IMR-90 (cell line): ENCODE measurements around the gene HORMAD1. TPM values are rescaled to one million over a fixed set of nuclear protein-coding genes. Genes with fewer than 3 reads are reported as not detected.

Experiments
- ATAC-seq: fragments of 200-7000 bp; cut with Tn5 transposase; 2 replicates; pipeline ENCODE4 v1.9.1; 2020; ENCODE audit warnings: low read depth, mild to moderate bottlenecking, moderate library complexity
- BruUV-seq: library from RNA; stranded (reverse); fragments of 400-500 nt; replicated peaks from 2 replicates; lab custom pipeline; 2021; lab: Mats Ljungman, UMichigan
- CTCF ChIA-PET: fragments of 300-600 bp; formaldehyde crosslinking; extraction: SDS; loops from one replicate; lab custom pipeline; 2021; ENCODE audit warnings: antibody characterized with exemption; lab: Yijun Ruan, JAX
- POLR2A ChIA-PET: fragments of 300-600 bp; sonication (Branson Sonifier 250); formaldehyde crosslinking; loops from one replicate; lab custom pipeline; 2022; ENCODE audit warnings: antibody characterized with exemption; ENCODE audit not compliant: unreplicated experiment; lab: Charles Lee
- DNase-seq: peaks from one replicate; pipeline ENCODE4 v3.0.0; 2013
- H2AFZ ChIP-seq: replicated peaks from 2 replicates; pipeline ENCODE3; 2013; ENCODE audit warnings: low read length, mild to moderate bottlenecking; ENCODE audit not compliant: poor library complexity
- H2AK5ac ChIP-seq: 2 replicates; pipeline ENCODE4 v1.6.1; 2013; ENCODE audit warnings: low read depth, low read length, inconsistent platforms
- H2AK9ac ChIP-seq: replicated peaks from 2 replicates; pipeline ENCODE3; 2013; ENCODE audit warnings: mild to moderate bottlenecking, low read depth, low read length, moderate library complexity; ENCODE audit not compliant: poor library complexity
- H2BK120ac ChIP-seq: 2 replicates; pipeline ENCODE4 v1.6.1; 2013; ENCODE audit warnings: low read depth, low read length, inconsistent platforms
- H2BK15ac ChIP-seq: 3 replicates; pipeline ENCODE4 v1.6.1; 2013; ENCODE audit warnings: low read depth, low read length, inconsistent platforms
- H2BK20ac ChIP-seq: 2 replicates; pipeline ENCODE4 v1.6.1; 2013; ENCODE audit warnings: low read depth, mild to moderate bottlenecking, inconsistent platforms, low read length, moderate library complexity
- H2BK5ac ChIP-seq: 2 replicates; pipeline ENCODE4 v1.6.1; 2013; ENCODE audit warnings: mild to moderate bottlenecking, low read depth, low read length, inconsistent platforms; ENCODE audit not compliant: poor library complexity, severe bottlenecking
- H3K14ac ChIP-seq: replicated peaks from 2 replicates; pipeline ENCODE4 v1.6.1; 2013; ENCODE audit warnings: low read depth, low read length, inconsistent platforms
- H3K18ac ChIP-seq: 2 replicates; pipeline ENCODE4 v1.6.1; 2013; ENCODE audit warnings: low read depth, low read length, control low read depth
- H3K23ac ChIP-seq: 2 replicates; pipeline ENCODE4 v1.6.1; 2013; ENCODE audit warnings: low read depth, low read length, inconsistent platforms
- H3K27ac ChIP-seq: 2 replicates; pipeline ENCODE4 v1.5.1; 2013; ENCODE audit warnings: mild to moderate bottlenecking, control low read depth, low read length; ENCODE audit not compliant: insufficient read depth
- H3K27me3 ChIP-seq: 2 replicates; pipeline ENCODE4 v1.6.1; 2013; ENCODE audit warnings: low read length; ENCODE audit not compliant: control insufficient read depth, insufficient read depth
- H3K36me3 ChIP-seq: 2 replicates; pipeline ENCODE4 v1.6.1; 2013; ENCODE audit warnings: low read length, mixed read lengths; ENCODE audit not compliant: control insufficient read depth, insufficient read depth
- H3K4ac ChIP-seq: 2 replicates; pipeline ENCODE4 v1.6.1; 2013; ENCODE audit warnings: low read depth, low read length, inconsistent platforms
- H3K4me1 ChIP-seq: 2 replicates; pipeline ENCODE4 v1.6.1; 2013; ENCODE audit warnings: low read length, mixed read lengths; ENCODE audit not compliant: control insufficient read depth, insufficient read depth
- H3K4me2 ChIP-seq: 2 replicates; pipeline ENCODE4 v1.6.1; 2013; ENCODE audit warnings: low read depth, mild to moderate bottlenecking, control low read depth, low read length, moderate library complexity
- H3K4me3 ChIP-seq: 2 replicates; pipeline ENCODE4 v1.5.1; 2013; ENCODE audit warnings: low read depth, mild to moderate bottlenecking, control low read depth, low read length, moderate library complexity; ENCODE audit not compliant: insufficient read depth
- H3K56ac ChIP-seq: 2 replicates; pipeline ENCODE4 v1.6.1; 2013; ENCODE audit warnings: low read length, inconsistent platforms; ENCODE audit not compliant: insufficient read depth; ENCODE audit errors: extremely low read depth
- H3K79me1 ChIP-seq, 2 experiments: 2 replicates each; pipeline ENCODE4 v1.6.1; 2013; ENCODE audit warnings: low read length in 2 of 2, inconsistent platforms in 1 of 2, low read depth in 1 of 2
- H3K9ac ChIP-seq: 2 replicates; pipeline ENCODE4 v1.6.1; 2013; ENCODE audit warnings: low read depth, low read length, control low read depth
- H3K9me1 ChIP-seq: 2 replicates; pipeline ENCODE4 v1.6.1; 2013; ENCODE audit warnings: low read length, inconsistent platforms; ENCODE audit not compliant: insufficient read depth
- H3K9me3 ChIP-seq: 2 replicates; pipeline ENCODE4 v1.6.1; 2013; ENCODE audit warnings: low read length; ENCODE audit not compliant: control insufficient read depth, insufficient read depth
- H4K20me1 ChIP-seq: 2 replicates; pipeline ENCODE4 v1.6.1; 2013; ENCODE audit warnings: low read length, inconsistent platforms; ENCODE audit not compliant: insufficient read depth
- H4K5ac ChIP-seq: 2 replicates; pipeline ENCODE4 v1.6.1; 2013; ENCODE audit warnings: mild to moderate bottlenecking, low read depth, low read length, control low read depth
- H4K8ac ChIP-seq, 2 experiments: 2 replicates each; pipeline ENCODE4 v1.6.1; 2013; ENCODE audit warnings: low read depth in 2 of 2, low read length in 2 of 2, control low read depth in 1 of 2, inconsistent platforms in 1 of 2
- H4K91ac ChIP-seq: 2 replicates; pipeline ENCODE4 v1.6.1; 2013; ENCODE audit warnings: low read depth, low read length, inconsistent platforms; ENCODE audit not compliant: insufficient read depth
- CEBPB ChIP-seq: IDR thresholded peaks from 2 replicates; pipeline ENCODE4 v1.6.1; 2012; ENCODE audit warnings: low read depth, low read length, improper control_type of control experiment
- MAFK ChIP-seq: IDR thresholded peaks from 2 replicates; pipeline ENCODE4 v1.6.1; 2012; ENCODE audit warnings: low read depth, low read length, improper control_type of control experiment
- MAZ ChIP-seq: IDR thresholded peaks from 2 replicates; pipeline ENCODE4 v1.6.1; 2012; ENCODE audit warnings: low read depth, mild to moderate bottlenecking, low read length, improper control_type of control experiment, moderate library complexity, borderline replicate concordance
- MXI1 ChIP-seq: IDR thresholded peaks from 2 replicates; pipeline ENCODE4 v1.6.1; 2012; ENCODE audit warnings: low read depth, mild to moderate bottlenecking, low read length, moderate library complexity, borderline replicate concordance
- POLR2A ChIP-seq: IDR thresholded peaks from 2 replicates; pipeline ENCODE4 v1.6.1; 2012; ENCODE audit warnings: mild to moderate bottlenecking, low read depth, low read length
- RCOR1 ChIP-seq: IDR thresholded peaks from 2 replicates; pipeline ENCODE4 v1.6.1; 2012; ENCODE audit warnings: mild to moderate bottlenecking, low read length, improper control_type of control experiment; ENCODE audit not compliant: insufficient replicate concordance
- WGBS, 2 experiments: methylation state at CpG; one replicate each; pipeline versions ENCODE4 v1.1.5 to v1.1.7; 2013; ENCODE audit warnings: missing lambda C conversion rate in 2 of 2; ENCODE audit not compliant: insufficient read length in 1 of 2; ENCODE audit errors: extremely low coverage in 2 of 2; 5-methylcytosine and 5-hydroxymethylcytosine counted together
- dilution Hi-C: fragments of 300-500 bp; cut with HindIII; formaldehyde crosslinking; loops from one replicate; pipeline ENCODE4 v1.14.3; 2018; ENCODE audit warnings: low sequenced_read_pairs; ENCODE audit not compliant: unreplicated experiment
- in situ Hi-C: fragments of 300-500 bp; cut with MboI; formaldehyde crosslinking; loops from 3 replicates; pipeline ENCODE4 v1.14.3; 2019; ENCODE audit warnings: low sequenced_read_pairs, inconsistent platforms, mixed read lengths
- intact Hi-C: fragments of 100-400 bp; cut with micrococcal nuclease; formaldehyde crosslinking; loops from 2 replicates; pipeline ENCODE4 v1.10.0; 2022
- polyA plus RNA-seq, 3 experiments: library from polyadenylated mRNA; depleted of rRNA; stranded (reverse); fragments of >200 nt; gene quantifications; 2 replicates each; pipeline ENCODE4 v1.2.3, GENCODE V29; 2012; ENCODE audit warnings: low replicate concordance in 1 of 3
- total RNA-seq: library from RNA; depleted of rRNA; stranded (reverse); fragments of >200 nt; gene quantifications from 2 replicates; pipeline ENCODE4 v1.2.3, GENCODE V29; 2012

The HORMAD1 gene
- total and polyA plus RNA-seq, 2 of the 4 experiments (the other 2 are of a cell fraction): not detected

GRCh38 chr1:150760013-150760412 lies 39.3 kb upstream of the HORMAD1 start:
- no peak overlapping the region for H3K4ac ChIP-seq

More at GRCh38 chr1:150760013-150760412, 39.3 kb upstream of the HORMAD1 start:
- Histone ChIP-seq H4K8ac (no peak overlapping the region), H2AFZ (no peak overlapping the region), H3K18ac (no peak overlapping the region), H3K4me1 (peaks cover 5% of the 10 kb centered on the region), H2BK20ac (no peak overlapping the region), H2BK5ac (no peak overlapping the region), H3K9ac (no peak overlapping the region), H2AK9ac (no peak overlapping the region), H3K23ac (no peak overlapping the region), H2BK120ac (no peak overlapping the region), H3K9me3 (peaks cover 3% of the 10 kb centered on the region), H3K27ac (no peak overlapping the region), H2BK15ac (no peak overlapping the region), H3K36me3 (no peaks in the 10 kb centered on the region), H4K91ac (no peak overlapping the region), H4K5ac (no peak overlapping the region), H2AK5ac (no peak overlapping the region), H3K27me3 (no peaks in the 10 kb centered on the region), H3K4me2 (no peak overlapping the region), H3K9me1 (no peaks in the 10 kb centered on the region; the same call in 1 of the 2 replicates), H3K79me1 (no peaks in the 10 kb centered on the region), H3K14ac (no peak overlapping the region), H3K56ac (no peak overlapping the region), H3K4me3 (no peak overlapping the region), H4K20me1 (no peaks in the 10 kb centered on the region; the same call in 1 of the 2 replicates)
- dilution Hi-C loops: no loop called here
- ATAC-seq: no peak
- ChIA-PET POLR2A (no interaction called here), CTCF (interaction anchor here (0.6 kb wide), 1 partner anchor 13 kb away, joined by 6 read pairs; no protein-coding TSS in a partner anchor)
- intact Hi-C loops: no loop called here
- in situ Hi-C loops: no loop called here
- TF ChIP-seq MXI1: no peak
- no peak for TF ChIP-seq RCOR1
- TF ChIP-seq CEBPB: no peak
- no peak for TF ChIP-seq MAFK
- TF ChIP-seq MAZ: no peak
- no peak for TF ChIP-seq POLR2A
- BruUV-seq: no TSS peak
- no CpG with 5 or more reads among the region's 3 CpGs for WGBS, 2 experiments
- DNase-seq: no peak
